OCI-LY7 (cell line): ENCODE results near the gene PTGDR. TPM values are rescaled to one million over a fixed set of nuclear protein-coding genes. Genes with fewer than 3 reads are reported as not detected.

ENCODE experiments used
- BruUV-seq: library from RNA; stranded (reverse); fragments of 400-500 nt; replicated peaks from 2 replicates; lab custom pipeline; 2021; lab: Mats Ljungman, UMichigan
- CTCF ChIA-PET: fragments of 300-600 bp; sonication (Branson Sonifier 250); formaldehyde crosslinking; loops from one replicate; lab custom pipeline; 2022; ENCODE audit warnings: antibody characterized with exemption; ENCODE audit not compliant: unreplicated experiment; lab: Charles Lee
- POLR2A ChIA-PET: fragments of 300-600 bp; sonication (Branson Sonifier 250); formaldehyde crosslinking; loops from one replicate; lab custom pipeline; 2022; ENCODE audit warnings: antibody characterized with exemption; lab: Charles Lee
- DNase-seq: peaks from one replicate; pipeline ENCODE4 v3.0.0-alpha.2; 2015; ENCODE audit warnings: low spot score
- H2AFZ ChIP-seq: fragments of 200-600 bp; sonication (generic), shearing (Covaris generic); 2 replicates; pipeline ENCODE4 v1.6.1; 2014; ENCODE audit warnings: mild to moderate bottlenecking, antibody characterized with exemption, low read length, moderate library complexity
- H3K27ac ChIP-seq: fragments of 200-600 bp; sonication (generic); 2 replicates; pipeline ENCODE4 v1.5.1; 2014; ENCODE audit warnings: mixed run types, low read depth, mild to moderate bottlenecking, moderate library complexity, low read length, inconsistent platforms; ENCODE audit not compliant: poor library complexity, severe bottlenecking
- H3K36me3 ChIP-seq: fragments of 200-600 bp; sonication (generic); 2 replicates; pipeline ENCODE4 v1.6.1; 2014; ENCODE audit warnings: mild to moderate bottlenecking, antibody characterized with exemption, low read length, moderate library complexity, mixed read lengths; ENCODE audit not compliant: insufficient read depth
- H3K4me1 ChIP-seq: fragments of 200-600 bp; sonication (generic); 2 replicates; pipeline ENCODE4 v1.5.1; 2014; ENCODE audit warnings: mild to moderate bottlenecking, low read length; ENCODE audit not compliant: insufficient read depth, poor library complexity, severe bottlenecking
- H3K4me2 ChIP-seq: fragments of 200-600 bp; sonication (generic); 2 replicates; pipeline ENCODE4 v1.6.1; 2014; ENCODE audit warnings: mild to moderate bottlenecking, low read length
- H3K4me3 ChIP-seq: fragments of 200-600 bp; sonication (generic); 2 replicates; pipeline ENCODE4 v1.5.1; 2014; ENCODE audit warnings: mild to moderate bottlenecking, low read depth, low read length; ENCODE audit not compliant: poor library complexity, severe bottlenecking
- H3K79me2 ChIP-seq: fragments of 200-600 bp; sonication (generic); 2 replicates; pipeline ENCODE4 v1.6.1; 2016; ENCODE audit warnings: low read depth, mild to moderate bottlenecking, low read length, moderate library complexity, mixed read lengths; ENCODE audit not compliant: insufficient read depth
- H3K9me2 ChIP-seq: fragments of 200-600 bp; sonication (generic); 2 replicates; pipeline ENCODE4 v1.6.1; 2016; ENCODE audit warnings: mild to moderate bottlenecking, low read length, mixed read lengths; ENCODE audit not compliant: insufficient read depth
- H3K9me3 ChIP-seq: fragments of 200-600 bp; sonication (generic); 2 replicates; pipeline ENCODE4 v1.6.1; 2014; ENCODE audit warnings: mild to moderate bottlenecking, mixed run types, low read length, mixed read lengths
- H4K20me1 ChIP-seq: fragments of 200-600 bp; sonication (generic); 2 replicates; pipeline ENCODE4 v1.6.1; 2014; ENCODE audit warnings: mild to moderate bottlenecking, antibody characterized with exemption, low read length, moderate library complexity, mixed read lengths; ENCODE audit not compliant: insufficient read depth
- EZH2phosphoT487 ChIP-seq: fragments of 200-600 bp; sonication (generic); IDR thresholded peaks from 2 replicates; pipeline ENCODE4 v1.6.1; 2018; ENCODE audit warnings: low read depth, borderline replicate concordance, mild to moderate bottlenecking, mixed run types, antibody characterized with exemption, low read length, moderate library complexity, mixed read lengths
- intact Hi-C: fragments of 100-400 bp; cut with micrococcal nuclease; formaldehyde crosslinking; loops from one replicate; pipeline ENCODE4 v1.10.0; 2022; ENCODE audit not compliant: unreplicated experiment
- total RNA-seq, 2 experiments: library from RNA; depleted of rRNA in 1 of 2; stranded (reverse); fragments of >200 nt in 1 of 2; shearing (Covaris generic) in 1 of 2; gene quantifications; 2 replicates each; pipeline ENCODE4 v1.2.3, GENCODE V29; 2014 to 2022
- TF ChIP-seq, protein P1 (sequence below): fragments of 200-600 bp; sonication (generic); conservative IDR thresholded peaks from 2 replicates; pipeline ENCODE4 v1.5.1; 2014; ENCODE audit warnings: mild to moderate bottlenecking, antibody characterized with exemption, low read length, moderate library complexity, mixed read lengths

Gene PTGDR
- total RNA-seq, 2 experiments from 2014 or later: not detected

DNA sequence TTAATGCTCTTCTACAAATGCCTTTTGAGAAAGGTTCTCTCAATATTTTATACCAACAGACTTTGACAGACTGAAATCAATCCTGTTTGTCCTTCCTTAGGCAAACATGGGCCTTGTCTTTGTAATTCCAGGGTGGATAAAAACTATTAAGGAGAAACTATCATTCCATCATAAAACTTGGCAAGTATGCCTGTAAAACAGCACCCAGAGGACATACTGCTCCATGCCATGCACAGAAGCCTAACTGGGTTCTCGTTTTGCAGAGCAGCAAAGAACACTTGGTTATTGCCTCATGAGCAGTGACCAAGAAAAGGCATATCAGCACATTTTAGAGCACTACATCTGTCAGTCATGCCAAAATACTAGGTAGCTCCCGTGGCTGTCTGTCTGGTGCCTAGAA, 33.8 kb upstream of the PTGDR start:
- H3K4me1 ChIP-seq: peaks cover 18% of the 10 kb centered on the region
- no peak overlapping the region for H3K27ac ChIP-seq
- no peaks in the 10 kb centered on the region for H3K9me3 ChIP-seq
- H3K79me2 ChIP-seq: no peaks in the 10 kb centered on the region
- TF ChIP-seq, protein P1, sequence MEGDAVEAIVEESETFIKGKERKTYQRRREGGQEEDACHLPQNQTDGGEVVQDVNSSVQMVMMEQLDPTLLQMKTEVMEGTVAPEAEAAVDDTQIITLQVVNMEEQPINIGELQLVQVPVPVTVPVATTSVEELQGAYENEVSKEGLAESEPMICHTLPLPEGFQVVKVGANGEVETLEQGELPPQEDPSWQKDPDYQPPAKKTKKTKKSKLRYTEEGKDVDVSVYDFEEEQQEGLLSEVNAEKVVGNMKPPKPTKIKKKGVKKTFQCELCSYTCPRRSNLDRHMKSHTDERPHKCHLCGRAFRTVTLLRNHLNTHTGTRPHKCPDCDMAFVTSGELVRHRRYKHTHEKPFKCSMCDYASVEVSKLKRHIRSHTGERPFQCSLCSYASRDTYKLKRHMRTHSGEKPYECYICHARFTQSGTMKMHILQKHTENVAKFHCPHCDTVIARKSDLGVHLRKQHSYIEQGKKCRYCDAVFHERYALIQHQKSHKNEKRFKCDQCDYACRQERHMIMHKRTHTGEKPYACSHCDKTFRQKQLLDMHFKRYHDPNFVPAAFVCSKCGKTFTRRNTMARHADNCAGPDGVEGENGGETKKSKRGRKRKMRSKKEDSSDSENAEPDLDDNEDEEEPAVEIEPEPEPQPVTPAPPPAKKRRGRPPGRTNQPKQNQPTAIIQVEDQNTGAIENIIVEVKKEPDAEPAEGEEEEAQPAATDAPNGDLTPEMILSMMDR: no peak
- no peak for TF ChIP-seq EZH2phosphoT487
- no peaks in the 10 kb centered on the region for H4K20me1 ChIP-seq
- intact Hi-C loops: loop anchor here (2.0 kb wide), 1 partner anchor 57 kb away; no protein-coding TSS in a partner anchor
- no peak for DNase-seq
- H3K4me2 ChIP-seq: no peak overlapping the region
- no TSS peak for BruUV-seq
- H3K9me2 ChIP-seq: no peaks in the 10 kb centered on the region
- no peak overlapping the region for H3K4me3 ChIP-seq
- CTCF ChIA-PET: no interaction called here
- H3K36me3 ChIP-seq: no peaks in the 10 kb centered on the region
- POLR2A ChIA-PET: no interaction called here
- H2AFZ ChIP-seq: no peak overlapping the region

DNA sequence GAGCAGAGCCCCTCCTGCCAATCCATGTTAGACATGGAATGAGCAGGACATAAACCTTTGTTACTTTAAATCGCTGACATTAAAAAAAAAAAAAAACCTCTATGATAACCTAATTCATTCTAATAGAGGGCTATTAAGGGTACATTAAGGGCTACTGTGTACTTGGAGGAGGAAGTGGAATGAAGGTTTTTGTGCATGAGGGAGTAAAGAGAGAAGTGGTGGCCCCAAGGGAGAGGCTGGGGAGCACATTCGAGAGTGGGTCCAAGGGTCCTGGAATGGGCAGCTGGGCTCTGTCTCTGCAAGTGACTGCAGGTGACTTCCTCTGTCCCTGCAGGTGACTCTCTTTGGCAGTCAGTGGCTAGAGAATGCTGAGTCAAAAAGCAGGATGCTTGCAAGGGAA, 32.1 kb upstream of the PTGDR start:
- Histone ChIP-seq H3K27ac (no peak overlapping the region), H3K79me2 (no peaks in the 10 kb centered on the region), H3K36me3 (no peaks in the 10 kb centered on the region), H3K9me2 (no peaks in the 10 kb centered on the region), H3K9me3 (no peaks in the 10 kb centered on the region), H4K20me1 (no peaks in the 10 kb centered on the region), H3K4me2 (peak overlapping the region; percentile 25; the same call in 1 of the 2 replicates), H2AFZ (no peak overlapping the region), H3K4me3 (no peak overlapping the region), H3K4me1 (peaks cover 11% of the 10 kb centered on the region)
- peak; percentile 18 for DNase-seq
- POLR2A ChIA-PET: no interaction called here
- no TSS peak for BruUV-seq
- TF ChIP-seq EZH2phosphoT487: no peak
- TF ChIP-seq, protein P1: no peak
- intact Hi-C loops: loop anchor here (2.0 kb wide), 1 partner anchor 59 kb away; no protein-coding TSS in a partner anchor
- CTCF ChIA-PET: no interaction called here

GRCh38 chr14:52235866-52236510, 31.5 kb upstream of the PTGDR start:
- Histone ChIP-seq H3K4me3 (no peak overlapping the region), H3K79me2 (no peaks in the 10 kb centered on the region), H3K4me2 (no peak overlapping the region), H2AFZ (no peak overlapping the region), H3K4me1 (peaks cover 11% of the 10 kb centered on the region), H3K27ac (no peak overlapping the region), H4K20me1 (no peaks in the 10 kb centered on the region), H3K9me3 (no peaks in the 10 kb centered on the region), H3K9me2 (no peaks in the 10 kb centered on the region), H3K36me3 (no peaks in the 10 kb centered on the region)
- CTCF ChIA-PET: no interaction called here
- no peak for TF ChIP-seq EZH2phosphoT487
- no peak for DNase-seq
- POLR2A ChIA-PET: interaction anchor here (1.7 kb wide), 1 partner anchor 71 kb away, joined by 4 read pairs; no protein-coding TSS in a partner anchor
- intact Hi-C loops: loop anchor here (2.0 kb wide), 1 partner anchor 59 kb away; no protein-coding TSS in a partner anchor
- BruUV-seq: no TSS peak
